Fibroblast of the aortic adventitia (primary cell): ENCODE measurements around the gene CC2D2A. TPM values are rescaled to one million over a fixed set of nuclear protein-coding genes. Genes with fewer than 3 reads are reported as not detected.
"Not testable (repeated sequence)": the region's sequence is repeated elsewhere in the genome, so short reads cannot be mapped to it uniquely, and the experiment has no call there.

Source experiments
- DNase-seq: peaks from one replicate; pipeline ENCODE4 v3.0.0-alpha.2; 2010; ENCODE audit warnings: low read depth
- H3K4me3 ChIP-seq: 2 replicates; pipeline ENCODE4 v1.5.1; 2011; ENCODE audit warnings: low read depth, mild to moderate bottlenecking, control low read depth, low read length, moderate library complexity
- CTCF ChIP-seq: IDR thresholded peaks from 2 replicates; pipeline ENCODE4 v1.5.1; 2011; ENCODE audit warnings: mild to moderate bottlenecking, low read length, control low read depth, inconsistent platforms; ENCODE audit not compliant: insufficient read depth
- total RNA-seq: library from RNA; depleted of rRNA; stranded (reverse); fragments of >200 nt; gene quantifications from 2 replicates; pipeline ENCODE4 v1.2.3, GENCODE V29; 2012; ENCODE audit warnings: low replicate concordance

Gene CC2D2A
- total RNA-seq, 1 donor = 52.9 TPM

- no peak for DNase-seq
- H3K4me3 ChIP-seq = no peak overlapping the region
- TF ChIP-seq CTCF = no peak
These were observed 132.2 kb downstream of the CC2D2A start for GRCh38 chr4:15601862-15602261.

GRCh38 chr4:15605537-15605936 is 135.9 kb downstream of the CC2D2A start:
- no peak for TF ChIP-seq CTCF
- no peak overlapping the region for H3K4me3 ChIP-seq

GRCh38 chr4:15610855-15611254 is 141.2 kb downstream of the CC2D2A start:
- TF ChIP-seq CTCF = no peak
- no peak for DNase-seq
- no peak overlapping the region for H3K4me3 ChIP-seq

More at GRCh38 chr4:15605537-15605936, 135.9 kb downstream of the CC2D2A start:
- DNase-seq = no peak

GRCh38 chr4:15612136-15612535 is 142.5 kb downstream of the CC2D2A start:
- DNase-seq = no peak
- no peak overlapping the region for H3K4me3 ChIP-seq
- TF ChIP-seq CTCF = no peak

- not testable (repeated sequence) for DNase-seq, H3K4me3 ChIP-seq
These were observed 145.2 kb downstream of the CC2D2A start for GRCh38 chr4:15614891-15615290.

GRCh38 chr4:15617407-15617806 is 147.7 kb downstream of the CC2D2A start:
- not testable (repeated sequence) for DNase-seq, H3K4me3 ChIP-seq

- H3K4me3 ChIP-seq = no peak overlapping the region
- no peak for TF ChIP-seq CTCF
- DNase-seq = no peak
These were observed 167.1 kb downstream of the CC2D2A start for GRCh38 chr4:15636818-15637217.

- no peak for TF ChIP-seq CTCF
- no peak for DNase-seq
- H3K4me3 ChIP-seq = no peak overlapping the region
These were observed 168.7 kb downstream of the CC2D2A start for GRCh38 chr4:15638418-15638817.
